Choroid plexus epithelial cell (primary cell): ENCODE results near the gene ALAS1.

ENCODE experiments used
- DNase-seq: peaks from one replicate; pipeline ENCODE4 v3.0.0-alpha.2; 2010; ENCODE audit warnings: low read depth
- H3K4me3 ChIP-seq: 2 replicates; pipeline ENCODE4 v1.5.1; 2011; ENCODE audit warnings: low read depth, mild to moderate bottlenecking, control low read depth, low read length, moderate library complexity
- TF ChIP-seq, protein P1 (sequence below): conservative IDR thresholded peaks from 2 replicates; pipeline ENCODE4 v1.5.1; 2011; ENCODE audit warnings: low read depth, mild to moderate bottlenecking, control low read depth, inconsistent platforms, low read length, moderate library complexity

The ALAS1 gene

DNA sequence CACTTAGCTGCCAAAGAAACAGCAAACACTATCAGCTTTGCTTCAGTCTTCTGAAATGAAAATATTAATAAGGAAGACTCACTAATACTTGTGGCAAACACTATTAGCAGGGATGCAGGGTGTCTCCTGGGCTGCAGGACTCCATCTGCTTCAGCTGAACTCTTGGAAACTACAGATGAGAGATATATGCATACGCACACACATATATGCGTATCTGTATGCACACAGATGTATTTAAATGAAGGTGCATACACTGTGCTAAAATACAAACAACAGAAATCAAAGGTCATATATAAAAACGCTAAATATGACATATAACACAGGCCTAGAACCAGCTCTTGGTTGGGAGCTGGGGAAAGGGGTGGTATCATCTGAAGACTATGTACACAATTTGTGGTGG, 58.2 kb downstream of the ALAS1 start:
- TF ChIP-seq, protein P1, sequence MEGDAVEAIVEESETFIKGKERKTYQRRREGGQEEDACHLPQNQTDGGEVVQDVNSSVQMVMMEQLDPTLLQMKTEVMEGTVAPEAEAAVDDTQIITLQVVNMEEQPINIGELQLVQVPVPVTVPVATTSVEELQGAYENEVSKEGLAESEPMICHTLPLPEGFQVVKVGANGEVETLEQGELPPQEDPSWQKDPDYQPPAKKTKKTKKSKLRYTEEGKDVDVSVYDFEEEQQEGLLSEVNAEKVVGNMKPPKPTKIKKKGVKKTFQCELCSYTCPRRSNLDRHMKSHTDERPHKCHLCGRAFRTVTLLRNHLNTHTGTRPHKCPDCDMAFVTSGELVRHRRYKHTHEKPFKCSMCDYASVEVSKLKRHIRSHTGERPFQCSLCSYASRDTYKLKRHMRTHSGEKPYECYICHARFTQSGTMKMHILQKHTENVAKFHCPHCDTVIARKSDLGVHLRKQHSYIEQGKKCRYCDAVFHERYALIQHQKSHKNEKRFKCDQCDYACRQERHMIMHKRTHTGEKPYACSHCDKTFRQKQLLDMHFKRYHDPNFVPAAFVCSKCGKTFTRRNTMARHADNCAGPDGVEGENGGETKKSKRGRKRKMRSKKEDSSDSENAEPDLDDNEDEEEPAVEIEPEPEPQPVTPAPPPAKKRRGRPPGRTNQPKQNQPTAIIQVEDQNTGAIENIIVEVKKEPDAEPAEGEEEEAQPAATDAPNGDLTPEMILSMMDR, result no peak
- no peak overlapping the region for H3K4me3 ChIP-seq
- no peak for DNase-seq

DNA sequence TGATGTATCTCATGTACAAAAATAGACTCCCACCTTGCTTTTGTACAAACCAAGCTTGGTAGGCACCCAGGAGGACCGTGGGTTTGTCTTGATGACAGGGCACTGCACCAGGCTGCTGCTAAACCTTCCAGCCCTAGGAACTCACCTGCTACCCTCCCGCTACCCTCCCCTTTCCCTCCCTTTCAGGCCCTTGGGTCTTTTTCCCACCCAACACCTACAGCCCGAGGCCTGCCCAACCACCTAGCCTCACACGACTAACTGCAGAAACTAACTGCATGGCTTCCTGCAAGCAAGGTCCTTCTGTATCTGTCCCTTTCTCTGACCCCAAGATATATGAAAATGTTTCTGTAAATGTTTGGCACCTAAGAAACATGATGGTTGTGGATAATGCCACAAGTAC, 58.7 kb downstream of the ALAS1 start:
- no peak for DNase-seq
- TF ChIP-seq, protein P1, result no peak

DNA sequence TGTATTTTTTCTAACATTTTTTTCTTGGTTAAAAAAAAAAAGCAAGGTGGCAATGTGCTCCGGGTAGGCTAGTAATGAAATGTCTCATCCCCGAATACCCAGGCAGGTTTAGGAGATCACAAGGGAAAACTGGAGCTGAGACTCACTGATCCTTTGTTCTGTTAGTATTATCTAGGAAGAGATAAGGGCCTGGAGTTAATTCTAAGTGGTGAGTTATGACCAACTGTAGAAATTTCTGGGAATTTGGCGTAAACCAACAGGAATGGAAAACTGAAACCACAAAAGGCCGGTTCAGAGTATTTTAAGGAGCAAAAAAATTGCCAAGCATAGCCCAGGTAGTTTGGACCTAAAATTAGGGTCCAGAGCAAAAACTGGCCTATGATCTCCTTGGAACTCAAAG, 60.0 kb downstream of the ALAS1 start:
- TF ChIP-seq, protein P1, result no peak
- no peak overlapping the region for H3K4me3 ChIP-seq
- DNase-seq, result no peak

More for the DNA sequence above, 58.7 kb downstream of the ALAS1 start:
- H3K4me3 ChIP-seq, result no peak overlapping the region

DNA sequence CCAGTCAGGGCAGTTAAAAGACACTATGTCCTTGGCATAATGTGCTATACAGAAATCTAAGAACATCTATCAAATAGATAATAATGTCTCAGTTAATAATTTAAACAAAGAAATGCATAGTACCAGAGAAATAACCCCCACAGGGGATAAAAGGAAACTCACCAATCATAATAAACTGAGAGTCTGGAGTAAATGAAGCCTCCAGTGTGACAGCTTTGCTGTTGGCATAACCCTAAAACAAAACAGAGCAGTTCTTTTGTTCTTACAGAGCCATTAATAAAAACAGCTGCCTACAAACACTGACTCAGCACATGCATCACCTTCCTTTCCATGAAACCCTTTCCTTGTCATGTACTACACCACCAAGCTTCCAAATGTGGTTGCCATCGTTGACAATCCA, 61.1 kb downstream of the ALAS1 start:
- TF ChIP-seq, protein P1, result no peak

DNA sequence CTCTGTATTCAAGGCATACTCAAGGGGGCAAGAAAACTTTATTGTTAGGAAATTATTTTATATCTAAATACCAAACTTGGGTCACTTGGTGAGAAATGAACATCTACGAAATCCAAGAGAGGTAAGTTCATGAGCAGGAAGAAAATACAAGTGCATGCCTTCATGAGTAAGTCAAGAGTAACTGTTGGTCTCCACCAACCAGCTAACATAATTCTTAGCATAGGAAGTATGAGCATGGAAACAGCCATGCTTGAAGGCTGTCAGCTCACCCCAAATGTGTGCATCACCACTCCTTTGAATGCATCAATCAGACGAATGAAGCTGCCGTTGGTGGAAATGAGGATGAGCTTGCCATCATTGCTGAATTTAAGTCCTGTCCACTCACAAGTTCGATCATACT, 61.5 kb downstream of the ALAS1 start:
- TF ChIP-seq, protein P1, result no peak
- DNase-seq, result no peak
- H3K4me3 ChIP-seq, result no peak overlapping the region

More for the DNA sequence above, 61.1 kb downstream of the ALAS1 start:
- no peak for DNase-seq
- H3K4me3 ChIP-seq, result no peak overlapping the region

DNA sequence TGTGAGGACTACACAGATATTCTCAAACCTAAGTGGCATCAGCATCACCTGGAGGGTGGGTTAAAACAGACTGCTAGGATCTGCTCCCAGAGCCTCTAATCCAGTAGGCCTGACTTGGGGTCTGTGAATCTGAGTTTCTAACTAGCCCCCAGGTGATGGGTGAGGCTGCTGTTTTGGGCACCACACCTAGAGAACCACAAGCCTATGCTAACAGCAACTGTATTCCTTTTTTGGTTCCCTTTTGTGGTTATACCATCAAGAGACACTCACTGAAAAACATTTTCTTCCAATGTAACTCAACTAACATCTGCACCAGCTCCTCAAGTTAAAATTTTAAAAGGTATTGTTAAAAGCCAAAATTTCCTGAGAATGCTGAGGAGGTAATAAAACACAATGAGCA, 64.5 kb downstream of the ALAS1 start:
- no peak overlapping the region for H3K4me3 ChIP-seq
- TF ChIP-seq, protein P1, result no peak
- no peak for DNase-seq
